GM15510 (cell line): ENCODE data around the gene ITPK1.

Source experiments
- POLR2A ChIP-seq: IDR thresholded peaks from 3 replicates; pipeline ENCODE4 v1.6.1; 2011; ENCODE audit warnings: borderline replicate concordance; ENCODE audit not compliant: insufficient read length; ENCODE audit errors: extremely low read depth

The ITPK1 gene

DNA sequence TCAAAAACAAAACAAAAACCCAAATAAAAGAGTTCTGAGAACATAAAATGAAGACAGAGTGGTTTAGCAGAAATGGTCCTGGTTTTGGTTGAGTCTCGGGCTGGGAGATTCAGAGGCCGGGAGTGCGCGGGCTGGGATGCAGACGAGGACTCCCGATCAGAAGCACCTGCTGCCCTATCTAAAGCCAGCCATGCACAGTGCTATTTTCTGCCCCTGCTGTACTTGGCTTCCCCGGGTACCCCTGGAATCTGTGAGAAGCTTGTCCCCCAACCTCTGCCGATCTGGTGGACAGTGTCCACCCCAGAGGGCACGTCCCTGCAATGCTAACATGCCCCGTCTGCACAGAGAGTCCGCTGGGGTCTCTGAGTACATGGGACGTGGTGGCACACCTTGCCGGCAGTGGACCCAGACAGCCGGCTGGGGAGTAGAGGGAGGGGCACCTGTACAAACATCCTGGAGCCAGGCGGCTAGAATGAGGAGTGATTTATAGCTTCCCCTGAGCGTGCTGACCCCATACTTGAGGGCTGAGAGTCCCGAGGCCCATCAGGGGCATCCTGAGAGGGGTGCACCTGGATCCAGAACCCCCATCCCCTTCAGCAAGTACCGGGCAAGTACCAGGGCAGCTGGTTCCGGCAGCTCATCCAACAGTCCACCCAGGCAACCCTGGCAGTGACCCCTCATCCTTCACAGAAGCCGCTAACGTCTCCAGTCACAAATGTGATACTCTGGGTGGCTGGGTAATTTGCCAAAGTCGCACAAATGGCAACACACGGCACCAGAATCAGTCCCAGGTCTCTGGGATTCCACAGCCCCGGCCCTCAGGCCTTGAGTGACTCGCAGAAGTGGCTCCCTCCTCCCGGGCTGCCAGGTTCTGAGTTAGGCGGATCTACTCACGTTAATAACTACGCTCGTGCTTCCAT is 155.7 kb downstream of the ITPK1 start:
- no peak for TF ChIP-seq POLR2A

DNA sequence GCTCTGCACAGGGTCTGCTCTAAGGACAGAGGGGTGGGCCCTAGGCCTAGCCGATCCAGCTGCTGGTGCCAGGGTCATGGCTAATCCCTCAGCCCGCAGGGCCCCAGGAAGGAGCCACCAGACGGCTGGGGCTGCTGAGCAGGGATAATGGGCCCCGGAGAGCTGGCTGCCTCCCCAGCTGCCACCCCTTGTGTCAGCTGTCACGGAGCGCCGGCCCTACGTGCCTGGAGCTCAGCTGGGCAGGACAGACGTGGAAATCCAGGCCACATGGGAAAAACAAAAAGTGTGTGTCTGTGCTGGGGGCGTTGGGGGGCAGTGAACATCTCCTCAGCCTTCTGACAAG is 156.6 kb downstream of the ITPK1 start:
- TF ChIP-seq POLR2A, result no peak

DNA sequence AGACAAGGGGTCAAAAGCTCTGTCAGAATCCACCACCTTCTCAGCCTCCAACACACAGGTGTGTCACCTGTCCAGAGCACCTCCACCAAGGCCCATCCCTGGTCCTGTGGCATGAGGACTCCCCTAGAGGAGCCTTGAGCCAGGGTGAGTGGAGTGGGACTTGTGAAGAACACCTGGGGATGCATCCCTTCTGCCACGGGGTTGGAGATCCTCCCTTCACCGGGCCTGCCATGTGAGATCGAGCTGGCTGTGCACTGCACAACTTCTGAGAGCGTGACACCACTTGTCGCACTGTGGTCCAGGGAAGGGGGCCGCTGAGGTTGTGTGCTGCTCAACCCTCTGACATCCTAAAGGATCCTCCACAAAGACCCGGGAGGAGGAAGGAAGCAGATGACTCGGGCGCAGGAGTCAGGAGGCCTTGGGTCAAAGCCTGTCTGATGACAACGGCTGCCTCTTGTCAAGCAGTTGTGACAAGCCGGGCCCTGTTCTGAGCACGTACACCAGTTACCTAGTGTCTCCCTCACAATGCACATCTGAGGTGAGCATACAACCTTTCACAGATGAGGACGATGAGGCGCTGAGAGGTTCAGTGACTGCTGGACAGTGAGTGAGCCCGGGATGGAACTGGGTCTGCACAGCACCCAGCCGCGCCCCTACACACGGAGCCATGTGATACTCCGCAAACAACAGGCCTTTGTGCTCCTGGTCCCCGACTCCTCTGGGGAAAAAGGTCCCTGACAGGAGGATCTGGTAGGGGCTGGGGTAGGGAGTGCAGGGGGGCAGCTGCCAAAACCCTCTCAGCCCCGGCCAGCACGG is 157.1 kb downstream of the ITPK1 start:
- no peak for TF ChIP-seq POLR2A

DNA sequence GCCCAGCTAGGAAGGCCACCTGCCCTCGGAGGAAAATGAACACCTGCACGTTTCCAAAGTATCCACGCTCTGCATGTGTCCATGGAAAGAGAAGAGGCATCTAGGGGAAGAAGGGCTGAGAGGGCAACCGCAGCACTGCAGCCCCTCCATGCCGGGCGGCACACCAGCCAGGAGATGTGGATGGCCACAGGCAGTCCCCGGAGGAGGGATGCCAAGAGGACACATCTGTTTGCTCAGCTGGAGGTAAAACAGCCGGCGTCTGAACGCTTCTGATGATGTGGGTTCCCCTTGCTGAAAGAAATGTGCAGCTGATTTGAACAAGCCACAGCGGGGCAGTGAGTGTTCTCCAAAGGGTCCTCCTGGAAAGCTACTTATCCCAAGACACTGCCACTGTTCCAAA is 158.8 kb downstream of the ITPK1 start:
- no peak for TF ChIP-seq POLR2A

DNA sequence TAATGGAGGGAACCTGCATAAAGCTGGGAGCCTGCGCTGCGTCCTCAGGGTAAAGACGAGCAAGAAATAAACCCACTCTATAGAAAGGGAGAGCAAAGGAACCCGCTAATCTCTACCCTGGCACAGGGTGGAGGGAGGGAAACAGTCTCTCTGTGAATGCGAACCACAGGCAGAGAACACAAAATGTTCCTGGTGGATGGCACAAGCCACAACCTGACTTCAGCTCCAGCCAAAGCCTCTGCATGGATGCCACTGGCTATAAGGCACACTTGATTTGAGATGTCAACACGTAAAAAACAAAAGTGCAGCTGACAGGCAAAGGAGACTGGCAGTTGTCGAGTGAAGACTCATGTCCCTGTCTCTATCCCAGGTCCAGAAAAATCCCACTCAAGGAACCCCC is 160.3 kb downstream of the ITPK1 start:
- TF ChIP-seq POLR2A, result no peak

DNA sequence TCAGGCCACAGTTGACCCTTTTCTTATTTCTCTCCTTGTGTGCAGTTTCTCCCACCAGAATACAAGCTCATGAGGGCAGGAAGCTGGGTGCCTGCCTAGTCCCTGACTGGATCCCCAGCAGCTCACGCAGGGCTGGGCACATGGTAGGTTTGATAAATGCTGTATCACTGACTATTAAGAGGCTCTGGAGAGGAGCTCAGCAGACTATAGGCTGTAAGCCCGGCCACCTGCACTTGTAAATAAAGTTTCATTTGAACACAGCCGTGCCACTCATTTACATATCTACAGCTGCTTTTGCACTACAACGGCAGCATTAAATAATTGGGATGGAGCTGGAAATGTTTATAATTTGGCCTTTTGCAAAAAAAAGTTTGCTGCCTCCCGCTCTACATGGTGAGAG is 160.8 kb downstream of the ITPK1 start:
- TF ChIP-seq POLR2A, result no peak

DNA sequence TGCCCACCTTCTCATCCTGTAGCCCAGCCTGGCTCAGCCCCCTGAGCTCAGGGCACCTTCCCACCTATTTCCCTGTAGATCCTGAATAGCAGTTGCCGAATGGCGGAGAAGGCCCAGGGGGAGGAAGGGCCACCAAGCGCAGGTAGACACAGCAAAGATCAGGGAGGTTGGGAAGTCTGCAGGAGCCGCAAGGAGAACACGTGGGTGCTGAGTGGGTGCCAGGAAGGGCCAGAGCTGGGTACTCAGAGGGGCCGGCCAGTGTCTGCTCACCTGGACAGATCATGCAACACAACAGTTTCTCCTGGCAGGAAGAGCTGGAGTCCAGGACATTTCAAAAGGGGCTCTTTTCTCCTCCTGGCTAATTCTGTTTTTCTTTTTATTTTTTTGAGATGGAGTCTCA is 162.2 kb downstream of the ITPK1 start:
- TF ChIP-seq POLR2A, result no peak

DNA sequence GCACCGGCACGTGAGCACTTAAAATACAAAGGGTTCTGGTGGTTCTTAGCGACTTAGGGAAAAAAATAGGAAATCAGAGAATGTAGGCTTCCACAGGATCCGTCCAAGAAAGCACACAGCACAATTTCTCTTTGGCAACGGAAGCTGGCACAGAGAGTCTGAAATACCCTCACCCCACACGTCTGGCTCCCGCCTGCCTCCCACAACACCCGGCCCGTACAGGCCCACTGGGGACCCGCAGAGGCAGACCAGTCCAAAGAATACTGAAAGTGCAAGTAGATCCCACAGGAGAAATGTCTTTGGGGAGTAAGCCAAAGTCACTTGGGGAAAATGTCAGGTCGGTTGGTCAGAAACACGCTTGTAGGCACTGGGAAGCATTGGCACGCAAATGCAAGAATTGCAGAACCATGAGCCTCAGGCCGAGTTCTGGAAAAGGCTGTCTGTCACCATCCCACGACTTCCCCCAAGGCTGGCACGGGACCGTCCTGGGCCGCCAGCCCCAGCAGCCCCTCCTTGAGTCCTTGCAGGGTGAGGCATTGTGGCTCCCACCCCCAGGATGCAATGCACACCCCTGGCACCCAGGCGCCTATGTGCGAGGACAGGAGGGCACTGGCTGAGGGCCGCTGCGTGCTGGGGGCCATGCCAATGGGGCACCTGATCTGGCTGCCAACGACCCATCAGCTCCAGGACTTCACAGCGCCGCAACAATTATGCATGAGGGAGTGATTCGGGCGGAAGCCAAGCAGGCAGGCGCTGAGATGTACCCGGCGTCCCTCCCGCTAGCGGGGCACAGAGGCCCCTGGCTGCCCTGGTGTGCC is 163.0 kb downstream of the ITPK1 start:
- no peak for TF ChIP-seq POLR2A

DNA sequence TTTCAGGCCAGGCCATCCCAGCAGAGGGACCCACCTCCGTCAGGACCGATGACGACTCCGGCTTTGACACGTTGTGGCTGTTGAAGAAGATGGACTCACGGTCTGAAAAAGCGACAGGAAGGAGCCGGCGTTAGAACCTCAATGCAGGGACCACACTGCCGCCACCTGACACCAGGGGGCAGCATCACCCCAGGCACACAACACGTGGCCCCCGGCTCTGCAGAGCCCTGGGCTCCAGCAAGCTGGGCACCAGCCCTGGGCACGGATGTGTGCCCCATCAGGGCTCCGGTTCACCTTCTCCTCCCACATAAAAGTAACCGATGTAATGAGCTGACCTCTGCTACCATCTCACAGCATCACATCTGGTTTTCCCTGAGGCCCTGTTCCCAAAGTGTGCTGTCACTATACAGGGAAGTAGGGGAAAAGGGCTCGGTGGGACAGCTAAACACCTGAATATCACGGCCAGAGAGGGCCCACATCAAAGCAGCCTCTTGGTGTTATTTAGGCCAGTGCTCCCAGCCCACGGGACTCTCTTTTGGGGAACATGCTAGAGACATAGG is 163.7 kb downstream of the ITPK1 start:
- no peak for TF ChIP-seq POLR2A

DNA sequence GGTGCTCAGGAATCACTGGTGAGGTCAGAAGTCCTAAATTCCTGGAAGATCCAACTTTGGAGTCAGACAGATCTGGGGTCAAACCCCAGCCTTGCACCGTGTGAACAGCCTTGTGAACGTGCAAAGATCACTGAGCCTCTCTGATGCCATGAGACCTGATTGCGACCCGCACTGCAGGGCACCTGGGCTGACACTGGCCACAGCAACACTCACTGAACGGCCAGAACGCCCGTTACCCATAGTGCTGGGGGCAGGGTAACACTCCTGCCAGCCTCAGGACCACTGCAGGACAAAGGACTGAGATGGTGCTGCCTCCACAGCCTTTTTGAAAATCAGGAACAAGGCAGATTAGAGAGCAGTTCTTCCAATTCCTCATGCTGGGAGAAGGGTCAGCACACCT is 164.5 kb downstream of the ITPK1 start:
- TF ChIP-seq POLR2A, result no peak

DNA sequence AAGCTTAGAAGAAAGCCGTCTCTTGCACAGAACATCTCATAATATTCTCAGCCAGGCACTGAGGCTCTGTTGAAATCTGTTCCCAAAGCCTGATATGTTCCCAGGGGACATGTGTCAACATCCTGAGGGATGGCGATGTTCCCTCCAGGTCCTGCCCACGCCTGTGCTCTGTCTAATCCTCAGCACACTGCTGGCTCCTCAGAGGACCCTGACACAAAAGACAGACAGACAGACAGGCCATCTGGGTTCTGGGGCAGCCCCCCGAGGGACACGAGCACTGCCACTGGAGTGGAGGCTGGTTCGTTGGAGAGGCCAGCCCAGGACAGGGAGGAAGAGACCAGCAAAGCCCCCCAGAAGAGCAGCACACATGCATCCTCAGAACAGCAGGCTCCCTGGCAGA is 165.0 kb downstream of the ITPK1 start:
- TF ChIP-seq POLR2A, result no peak

DNA sequence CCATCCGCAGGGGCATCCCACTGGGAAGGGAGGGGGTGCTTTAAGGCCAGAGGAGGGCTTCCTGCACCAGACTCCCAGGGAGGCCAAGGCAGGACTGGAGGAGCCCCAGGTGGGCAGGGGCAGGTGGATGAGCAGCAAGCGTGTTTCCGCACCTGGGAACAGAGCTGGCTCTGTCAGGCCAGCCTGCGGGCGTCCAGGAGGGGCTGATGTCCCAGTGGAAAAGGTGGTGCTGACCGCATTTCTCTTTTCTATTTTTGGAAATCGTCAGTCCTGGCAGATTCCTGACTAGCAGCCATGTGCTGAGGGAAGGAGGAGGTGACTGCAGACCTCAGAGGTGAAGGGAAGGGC is 165.6 kb downstream of the ITPK1 start:
- no peak for TF ChIP-seq POLR2A

DNA sequence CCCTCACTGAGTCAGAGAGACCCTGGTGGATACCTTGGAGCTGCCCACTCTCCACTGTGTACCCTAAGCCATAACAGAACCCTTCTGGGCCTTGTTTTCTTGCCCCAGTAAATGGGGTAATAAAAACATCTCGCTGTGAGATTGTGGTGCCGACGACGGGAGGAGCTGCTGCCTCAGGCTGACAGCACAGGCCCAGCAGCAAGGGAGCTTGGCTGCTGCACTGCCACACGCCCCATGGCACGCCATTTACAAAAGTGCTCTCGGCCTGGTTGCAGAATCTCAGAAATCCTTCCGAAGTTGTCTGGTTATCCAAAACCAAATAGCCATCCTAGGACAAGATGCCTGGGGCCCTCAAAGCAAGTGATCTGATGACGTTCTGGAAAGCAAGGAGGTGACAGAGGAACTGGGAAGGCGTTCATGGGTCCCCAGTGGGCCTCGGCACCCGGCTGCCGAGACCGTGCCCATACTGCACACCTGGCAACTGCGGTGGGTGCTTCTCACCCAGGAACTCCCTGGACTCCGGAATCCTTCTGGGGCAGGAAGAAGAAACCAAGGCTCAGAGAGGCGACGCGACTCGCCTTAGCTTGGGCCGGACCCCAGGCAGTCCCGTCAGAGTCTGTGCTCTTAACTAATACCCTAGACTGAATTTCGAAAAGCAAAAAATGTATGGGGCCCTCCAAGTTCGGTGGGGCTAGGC is 166.1 kb downstream of the ITPK1 start:
- TF ChIP-seq POLR2A, result no peak

DNA sequence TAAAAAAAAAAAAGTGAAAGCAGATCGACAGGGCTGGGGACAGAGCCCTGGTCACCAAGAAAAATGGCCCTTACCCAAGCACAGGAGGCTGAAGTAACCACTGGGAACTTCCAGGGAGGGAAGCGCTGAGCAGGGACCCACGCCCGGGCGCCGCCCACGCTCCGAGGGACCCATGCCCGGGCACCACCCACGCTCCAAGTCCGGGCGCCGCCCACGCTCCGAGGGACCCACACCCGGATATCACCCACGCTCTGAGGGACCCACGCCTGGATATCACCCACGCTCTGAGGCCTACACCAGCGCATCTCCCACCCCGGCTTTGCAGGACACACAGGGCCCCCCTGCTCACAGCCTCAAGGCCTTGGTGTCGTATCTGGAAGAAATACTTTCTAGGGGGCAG is 167.1 kb downstream of the ITPK1 start:
- no peak for TF ChIP-seq POLR2A
